Stimulated activated memory B cell treated with anti-CD40 and anti-IgM and Interleukin-4, amounts not matched to agents 10 μg/mL and 1 μg/mL and 100 μg/mL, for 72 hours (primary cell): ENCODE data around the gene PATE3.
A peak's percentile ranks its signal among the peaks of the same experiment; 100 is the strongest.

Source experiments
- ATAC-seq: fragments of 150-1000 bp; cut with Tn5 transposase; 2 replicates; pipeline ENCODE4 v1.10.0; 2021
- H3K27ac Mint-ChIP-seq: one replicate; pipeline ENCODE4 v1.8.0; 2022; ENCODE audit warnings: mild to moderate bottlenecking, mixed read lengths
- H3K27me3 Mint-ChIP-seq: one replicate; pipeline ENCODE4 v1.8.0; 2022; ENCODE audit warnings: mixed read lengths
- H3K36me3 Mint-ChIP-seq: one replicate; pipeline ENCODE4 v1.8.0; 2022; ENCODE audit warnings: mixed read lengths
- H3K4me1 Mint-ChIP-seq: one replicate; pipeline ENCODE4 v1.8.0; 2022; ENCODE audit warnings: mixed read lengths
- H3K4me3 Mint-ChIP-seq: one replicate; pipeline ENCODE4 v1.8.0; 2022; ENCODE audit warnings: mild to moderate bottlenecking, moderate library complexity, mixed read lengths
- H3K9me3 Mint-ChIP-seq: one replicate; pipeline ENCODE4 v1.8.0; 2022; ENCODE audit warnings: mixed read lengths

The PATE3 gene

GRCh38 chr11:125787827-125788226 lies at the start of gene PATE3:
Gene PATE3, plus strand, starts transcription at chr11:125788127. Its CDS starts 25 bp downstream, at chr11:125788152.
- H3K4me1 Mint-ChIP-seq, result no peaks in the 10 kb centered on the region
- H3K4me3 Mint-ChIP-seq, result no peak within 1 kb of the TSS
- no peaks in the 10 kb centered on the region for H3K27me3 Mint-ChIP-seq
- no peaks in the 10 kb centered on the region for H3K36me3 Mint-ChIP-seq
- no peak within 1 kb of the TSS for H3K27ac Mint-ChIP-seq
- ATAC-seq, result no peak
- H3K9me3 Mint-ChIP-seq, result peaks cover 5% of the 10 kb centered on the region

- H3K27me3 Mint-ChIP-seq, result peaks cover 19% of the 10 kb centered on the region
- no peak for ATAC-seq
- H3K9me3 Mint-ChIP-seq, result peaks cover 5% of the 10 kb centered on the region
- no peaks in the 10 kb centered on the region for H3K36me3 Mint-ChIP-seq
- no peak overlapping the region for H3K27ac Mint-ChIP-seq
- no peak overlapping the region for H3K4me3 Mint-ChIP-seq
- no peaks in the 10 kb centered on the region for H3K4me1 Mint-ChIP-seq
Measured at GRCh38 chr11:125740617-125741016, 47.3 kb upstream of the PATE3 start.

GRCh38 chr11:125743681-125744080 lies 44.2 kb upstream of the PATE3 start:
- peaks cover 9% of the 10 kb centered on the region for H3K27me3 Mint-ChIP-seq
- H3K9me3 Mint-ChIP-seq, result no peaks in the 10 kb centered on the region
- no peaks in the 10 kb centered on the region for H3K36me3 Mint-ChIP-seq
- no peaks in the 10 kb centered on the region for H3K4me1 Mint-ChIP-seq
- ATAC-seq, result no peak
- H3K27ac Mint-ChIP-seq, result no peak overlapping the region
- H3K4me3 Mint-ChIP-seq, result no peak overlapping the region

- ATAC-seq, result no peak
- Mint-ChIP-seq H3K36me3 (no peaks in the 10 kb centered on the region), H3K9me3 (no peaks in the 10 kb centered on the region), H3K27ac (no peak within 1 kb of the TSS), H3K4me3 (no peak within 1 kb of the TSS), H3K4me1 (no peaks in the 10 kb centered on the region), H3K27me3 (peaks cover 17% of the 10 kb centered on the region)
Measured at GRCh38 chr11:125745979-125746378, 41.9 kb upstream of the PATE3 start, which contains the start of gene PATE1. Gene PATE1, plus strand, starts transcription at chr11:125746279. Its CDS starts 26 bp downstream, at chr11:125746305.

- H3K27me3 Mint-ChIP-seq, result peaks cover 24% of the 10 kb centered on the region
- H3K4me3 Mint-ChIP-seq, result no peak overlapping the region
- H3K36me3 Mint-ChIP-seq, result no peaks in the 10 kb centered on the region
- no peaks in the 10 kb centered on the region for H3K4me1 Mint-ChIP-seq
- H3K9me3 Mint-ChIP-seq, result no peaks in the 10 kb centered on the region
- no peak overlapping the region for H3K27ac Mint-ChIP-seq
- no peak for ATAC-seq
Measured at GRCh38 chr11:125750629-125751028, 37.3 kb upstream of the PATE3 start.

- peaks cover 16% of the 10 kb centered on the region for H3K27me3 Mint-ChIP-seq
- peaks cover 19% of the 10 kb centered on the region for H3K9me3 Mint-ChIP-seq
- no peaks in the 10 kb centered on the region for H3K36me3 Mint-ChIP-seq
- no peaks in the 10 kb centered on the region for H3K4me1 Mint-ChIP-seq
- H3K27ac Mint-ChIP-seq, result no peak overlapping the region
- H3K4me3 Mint-ChIP-seq, result no peak overlapping the region
- no peak for ATAC-seq
Measured at GRCh38 chr11:125756050-125756449, 31.9 kb upstream of the PATE3 start.

- no peak for ATAC-seq
- peaks cover 14% of the 10 kb centered on the region for H3K9me3 Mint-ChIP-seq
- H3K4me1 Mint-ChIP-seq, result no peaks in the 10 kb centered on the region
- no peak overlapping the region for H3K27ac Mint-ChIP-seq
- no peak overlapping the region for H3K4me3 Mint-ChIP-seq
- peaks cover 6% of the 10 kb centered on the region for H3K27me3 Mint-ChIP-seq
- H3K36me3 Mint-ChIP-seq, result no peaks in the 10 kb centered on the region
Measured at GRCh38 chr11:125762445-125762844, 25.5 kb upstream of the PATE3 start.

GRCh38 chr11:125763483-125763882 lies 24.4 kb upstream of the PATE3 start:
- Mint-ChIP-seq H3K27ac (no peak overlapping the region), H3K4me3 (no peak overlapping the region), H3K36me3 (no peaks in the 10 kb centered on the region), H3K27me3 (peaks cover 14% of the 10 kb centered on the region), H3K9me3 (peaks cover 9% of the 10 kb centered on the region), H3K4me1 (no peaks in the 10 kb centered on the region)
- no peak for ATAC-seq

- H3K4me3 Mint-ChIP-seq, result no peak overlapping the region
- H3K27ac Mint-ChIP-seq, result no peak overlapping the region
- no peaks in the 10 kb centered on the region for H3K4me1 Mint-ChIP-seq
- no peaks in the 10 kb centered on the region for H3K9me3 Mint-ChIP-seq
- no peaks in the 10 kb centered on the region for H3K36me3 Mint-ChIP-seq
- ATAC-seq, result no peak
- H3K27me3 Mint-ChIP-seq, result peaks cover 22% of the 10 kb centered on the region
Measured at GRCh38 chr11:125766251-125766650, 21.7 kb upstream of the PATE3 start.

- H3K27me3 Mint-ChIP-seq, result peaks cover 22% of the 10 kb centered on the region
- ATAC-seq, result no peak
- H3K4me1 Mint-ChIP-seq, result no peaks in the 10 kb centered on the region
- H3K9me3 Mint-ChIP-seq, result no peaks in the 10 kb centered on the region
- H3K36me3 Mint-ChIP-seq, result no peaks in the 10 kb centered on the region
- H3K4me3 Mint-ChIP-seq, result no peak overlapping the region
- H3K27ac Mint-ChIP-seq, result no peak overlapping the region
Measured at GRCh38 chr11:125768336-125769046, 19.4 kb upstream of the PATE3 start.

GRCh38 chr11:125770583-125770982 lies 17.3 kb upstream of the PATE3 start:
- Mint-ChIP-seq H3K4me1 (no peaks in the 10 kb centered on the region), H3K36me3 (no peaks in the 10 kb centered on the region), H3K9me3 (no peaks in the 10 kb centered on the region)

GRCh38 chr11:125772834-125773505 lies 15.0 kb upstream of the PATE3 start:
- Mint-ChIP-seq H3K4me3 (no peak overlapping the region), H3K36me3 (no peaks in the 10 kb centered on the region), H3K27me3 (peaks cover 11% of the 10 kb centered on the region), H3K27ac (no peak overlapping the region), H3K9me3 (no peaks in the 10 kb centered on the region), H3K4me1 (no peaks in the 10 kb centered on the region)
- no peak for ATAC-seq

More at GRCh38 chr11:125770583-125770982, 17.3 kb upstream of the PATE3 start:
- Mint-ChIP-seq H3K27me3 (peaks cover 22% of the 10 kb centered on the region), H3K27ac (no peak overlapping the region), H3K4me3 (no peak overlapping the region)
- no peak for ATAC-seq

- H3K4me1 Mint-ChIP-seq, result no peaks in the 10 kb centered on the region
- no peaks in the 10 kb centered on the region for H3K36me3 Mint-ChIP-seq
- H3K9me3 Mint-ChIP-seq, result no peaks in the 10 kb centered on the region
- ATAC-seq, result peak; percentile 20
- H3K4me3 Mint-ChIP-seq, result no peak overlapping the region
- H3K27me3 Mint-ChIP-seq, result peaks cover 7% of the 10 kb centered on the region
- H3K27ac Mint-ChIP-seq, result no peak overlapping the region
Measured at GRCh38 chr11:125773516-125773915, 14.4 kb upstream of the PATE3 start.

- Mint-ChIP-seq H3K27me3 (peaks cover 12% of the 10 kb centered on the region), H3K9me3 (peaks cover 2% of the 10 kb centered on the region), H3K4me1 (no peaks in the 10 kb centered on the region), H3K4me3 (no peak overlapping the region), H3K36me3 (no peaks in the 10 kb centered on the region), H3K27ac (no peak overlapping the region)
- no peak for ATAC-seq
Measured at GRCh38 chr11:125777309-125777708, 10.6 kb upstream of the PATE3 start.

GRCh38 chr11:125778728-125779127 lies 9.2 kb upstream of the PATE3 start, which contains the start of gene PATE2:
Gene PATE2, minus strand, starts transcription at chr11:125778828. Its CDS starts 55 bp downstream, at chr11:125778773.
- peaks cover 2% of the 10 kb centered on the region for H3K9me3 Mint-ChIP-seq
- H3K27me3 Mint-ChIP-seq, result peaks cover 12% of the 10 kb centered on the region
- no peaks in the 10 kb centered on the region for H3K4me1 Mint-ChIP-seq
- H3K36me3 Mint-ChIP-seq, result no peaks in the 10 kb centered on the region
- no peak for ATAC-seq
- H3K4me3 Mint-ChIP-seq, result no peak within 1 kb of the TSS
- H3K27ac Mint-ChIP-seq, result no peak within 1 kb of the TSS

GRCh38 chr11:125784678-125785077 lies 3.2 kb upstream of the PATE3 start:
- ATAC-seq, result no peak
- no peak overlapping the region for H3K27ac Mint-ChIP-seq
- no peaks in the 10 kb centered on the region for H3K36me3 Mint-ChIP-seq
- peaks cover 2% of the 10 kb centered on the region for H3K9me3 Mint-ChIP-seq
- no peak overlapping the region for H3K4me3 Mint-ChIP-seq
- peaks cover 2% of the 10 kb centered on the region for H3K27me3 Mint-ChIP-seq
- no peaks in the 10 kb centered on the region for H3K4me1 Mint-ChIP-seq
